Activated CD4-positive, alpha-beta T cell treated with anti-CD3 and anti-CD28 coated beads, Interleukin-10, Interleukin-2, amounts not matched to agents 100 ng/mL and 50 ng/mL, durations not matched to agents 16 hours and 8 hours (primary cell): ENCODE data around the gene CCDC146.

Experiments used
- DNase-seq: peaks from one replicate; pipeline ENCODE4 v3.0.0-alpha.2; 2020

The CCDC146 gene

DNA sequence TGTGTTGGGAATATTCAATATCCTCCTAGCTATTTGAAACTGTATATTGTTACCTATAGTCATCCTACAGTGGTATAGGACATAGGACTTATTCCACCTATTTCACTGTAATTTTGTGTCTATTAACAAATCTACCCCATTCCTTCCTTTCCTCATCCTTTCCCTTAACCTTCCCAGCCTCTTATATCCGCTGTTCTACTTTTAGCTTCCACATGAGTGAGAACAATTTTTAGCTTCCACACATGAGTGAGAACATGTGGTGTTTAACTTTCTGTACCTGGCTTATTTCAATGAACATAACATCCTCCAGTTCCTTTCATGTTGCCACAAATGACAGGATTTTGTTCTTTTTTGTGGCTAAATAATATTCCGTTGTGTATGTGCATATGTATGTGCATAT, 173.1 kb downstream of the CCDC146 start:
- no peak for DNase-seq

DNA sequence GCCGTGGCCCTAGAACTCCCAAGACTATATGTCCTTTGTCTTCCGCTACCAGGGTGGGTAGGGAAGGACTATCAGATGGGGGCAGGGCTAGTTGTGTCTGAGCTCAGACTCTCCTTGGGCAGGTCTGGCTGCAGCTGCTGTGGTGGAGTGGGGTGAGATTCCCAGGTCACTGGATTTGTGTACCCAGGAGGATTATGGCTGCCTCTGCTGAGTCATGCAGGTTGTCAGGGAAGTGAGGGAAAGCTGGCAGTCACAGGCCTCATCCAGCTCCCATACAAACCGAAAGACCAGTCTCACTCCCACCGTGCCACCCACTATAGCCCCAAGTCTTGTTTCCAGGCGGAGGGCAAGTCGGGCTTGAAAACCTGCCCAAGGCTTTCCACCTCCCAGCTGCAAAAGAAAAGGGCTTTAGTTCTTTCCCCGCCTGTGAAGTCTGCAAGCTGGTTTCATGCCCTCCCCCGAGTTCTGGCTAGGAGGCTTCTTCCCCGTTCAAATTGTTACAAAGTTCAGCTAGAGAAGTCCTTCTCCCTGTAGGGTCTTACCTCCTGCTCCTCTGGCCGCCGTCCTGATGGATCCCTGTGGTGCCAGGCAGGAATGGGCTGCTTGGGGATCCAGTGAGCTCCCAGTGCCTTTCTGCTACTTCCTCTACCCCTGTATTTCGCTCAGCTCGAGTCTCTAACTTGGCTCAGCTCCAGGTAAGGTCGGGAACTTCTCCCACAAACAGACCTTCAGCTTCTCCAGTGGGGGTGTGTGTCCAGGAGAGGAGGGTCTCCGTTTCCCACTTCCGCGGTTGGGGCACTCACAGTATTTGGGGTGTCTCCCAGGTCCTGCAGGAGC, 184.0 kb downstream of the CCDC146 start:
- DNase-seq = no peak

DNA sequence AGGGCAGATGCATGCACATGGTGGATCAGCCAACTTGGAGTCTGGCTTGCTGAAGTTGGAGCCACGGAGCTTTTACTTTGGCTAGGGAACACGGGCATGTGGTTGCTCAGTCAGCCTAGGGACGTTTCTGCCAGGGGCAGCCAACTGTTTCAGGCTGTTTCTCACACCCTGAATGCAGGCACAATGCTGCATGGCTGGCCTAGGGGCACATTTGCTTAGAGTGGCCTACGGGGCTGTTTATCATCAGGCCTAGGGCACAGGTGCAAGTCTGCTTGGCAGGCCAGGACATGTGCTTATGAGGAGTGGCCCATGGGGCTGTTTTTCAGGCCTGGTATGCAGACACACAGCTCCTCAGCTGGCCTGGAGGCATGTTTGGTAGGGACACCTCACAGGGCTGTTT, 186.4 kb downstream of the CCDC146 start:
- DNase-seq = no peak

DNA sequence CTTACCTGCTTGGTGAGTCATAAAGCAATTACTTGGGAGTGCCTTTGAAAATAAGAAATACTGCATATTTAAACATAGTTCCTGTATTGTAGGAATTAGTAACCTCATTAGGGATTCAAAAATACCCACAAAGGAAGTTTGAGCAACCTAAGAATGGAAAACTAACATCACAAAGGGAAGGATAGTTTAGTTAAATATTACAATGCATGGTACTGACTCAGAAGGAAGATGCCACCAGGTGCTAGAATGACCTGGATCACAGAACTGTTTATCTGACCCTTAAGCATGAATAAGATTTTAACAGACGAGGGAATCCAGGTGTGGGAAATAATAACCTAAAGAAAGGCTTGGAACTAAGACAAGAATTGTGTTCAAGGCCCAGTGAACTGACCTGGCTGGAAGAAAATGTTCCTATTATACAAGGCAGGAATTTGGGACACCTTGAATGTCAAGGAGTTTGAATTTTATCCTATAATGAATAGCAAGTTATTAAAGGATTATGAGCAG, 187.4 kb downstream of the CCDC146 start:
- DNase-seq = no peak

DNA sequence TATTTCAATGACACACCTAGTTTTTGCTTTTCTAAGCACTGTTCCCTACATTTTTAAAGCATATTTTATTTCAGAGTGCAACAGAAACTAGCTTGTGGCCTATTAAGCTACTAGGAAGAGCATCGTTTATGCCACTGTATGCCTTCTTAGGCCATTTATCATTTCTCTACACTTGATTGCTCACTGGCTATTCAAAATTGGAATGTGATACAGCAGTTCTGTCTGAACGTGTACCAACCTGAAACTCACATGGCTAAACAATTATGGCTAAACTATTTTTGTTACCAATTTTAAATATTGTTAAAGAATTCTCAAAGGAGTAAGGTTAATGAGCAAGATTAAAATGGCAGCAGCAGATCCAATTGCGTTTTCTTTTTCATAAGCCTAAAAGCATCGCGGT, 188.6 kb downstream of the CCDC146 start:
- DNase-seq = no peak

DNA sequence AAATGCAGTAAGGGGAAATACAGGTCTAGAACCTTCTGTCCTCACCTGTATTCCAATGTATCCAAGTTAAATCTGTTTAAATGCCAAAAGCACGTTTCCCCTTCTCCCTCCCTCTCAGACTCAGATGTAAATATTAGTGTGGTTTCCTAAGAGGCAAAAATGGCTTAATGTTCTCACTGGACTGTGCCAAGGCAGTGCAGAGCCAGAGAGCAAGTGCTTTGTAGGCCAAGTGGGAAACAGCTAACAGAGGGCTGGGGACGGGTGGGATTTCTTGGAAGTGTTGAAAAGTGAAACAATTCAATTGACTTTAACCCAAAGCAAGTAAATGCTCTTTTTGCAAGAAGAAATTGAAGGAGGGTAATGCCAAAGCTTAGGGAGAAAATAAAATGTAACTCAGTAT, 190.7 kb downstream of the CCDC146 start:
- no peak for DNase-seq

DNA sequence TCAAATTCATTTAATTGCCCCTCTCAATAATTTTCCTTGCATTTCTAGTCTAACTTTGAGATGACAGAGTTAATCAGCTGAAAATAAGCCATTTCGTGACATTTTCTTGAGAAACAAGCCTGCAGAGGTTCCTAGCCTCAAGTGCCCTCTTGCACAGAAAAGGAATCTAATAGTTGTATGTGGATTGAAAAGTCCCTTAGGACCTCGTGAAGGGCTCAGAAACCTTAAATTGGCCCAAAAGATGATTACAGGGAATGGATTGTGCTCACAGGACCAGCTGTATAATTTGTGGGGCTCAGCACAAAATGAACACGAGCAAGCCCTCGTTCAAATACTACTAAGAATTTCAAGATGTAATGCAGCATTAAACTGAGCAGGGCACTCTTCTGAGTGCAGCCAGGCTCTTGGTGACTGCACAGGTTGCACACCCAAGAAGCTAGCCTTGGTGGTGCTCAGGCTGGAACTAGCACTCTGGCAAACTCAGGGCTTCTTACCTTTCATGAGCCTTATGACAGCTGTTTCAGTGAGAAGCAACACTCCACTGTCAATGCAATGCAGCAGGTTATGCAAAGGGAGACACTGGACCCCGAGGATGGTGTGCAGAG, 191.6 kb downstream of the CCDC146 start:
- no peak for DNase-seq

DNA sequence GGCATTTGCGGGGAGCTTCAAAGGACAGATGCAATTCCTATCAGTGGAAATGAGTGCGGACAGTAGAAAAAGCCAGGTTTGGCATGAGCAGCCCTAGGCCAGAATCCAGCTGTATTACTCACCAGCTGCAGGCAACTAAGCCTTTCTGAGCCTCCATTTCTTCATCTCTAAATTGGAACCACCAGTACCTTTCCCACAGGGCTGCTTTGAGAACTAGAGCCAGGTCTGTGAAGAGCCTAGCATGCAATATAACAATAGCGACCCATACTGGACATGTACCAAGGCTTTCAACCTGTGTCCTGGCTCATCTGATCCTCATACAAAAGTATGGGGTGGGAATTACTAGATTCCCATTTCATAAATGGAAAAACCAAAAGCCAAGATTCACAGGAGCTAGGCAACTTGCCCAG, 192.8 kb downstream of the CCDC146 start:
- DNase-seq = no peak

DNA sequence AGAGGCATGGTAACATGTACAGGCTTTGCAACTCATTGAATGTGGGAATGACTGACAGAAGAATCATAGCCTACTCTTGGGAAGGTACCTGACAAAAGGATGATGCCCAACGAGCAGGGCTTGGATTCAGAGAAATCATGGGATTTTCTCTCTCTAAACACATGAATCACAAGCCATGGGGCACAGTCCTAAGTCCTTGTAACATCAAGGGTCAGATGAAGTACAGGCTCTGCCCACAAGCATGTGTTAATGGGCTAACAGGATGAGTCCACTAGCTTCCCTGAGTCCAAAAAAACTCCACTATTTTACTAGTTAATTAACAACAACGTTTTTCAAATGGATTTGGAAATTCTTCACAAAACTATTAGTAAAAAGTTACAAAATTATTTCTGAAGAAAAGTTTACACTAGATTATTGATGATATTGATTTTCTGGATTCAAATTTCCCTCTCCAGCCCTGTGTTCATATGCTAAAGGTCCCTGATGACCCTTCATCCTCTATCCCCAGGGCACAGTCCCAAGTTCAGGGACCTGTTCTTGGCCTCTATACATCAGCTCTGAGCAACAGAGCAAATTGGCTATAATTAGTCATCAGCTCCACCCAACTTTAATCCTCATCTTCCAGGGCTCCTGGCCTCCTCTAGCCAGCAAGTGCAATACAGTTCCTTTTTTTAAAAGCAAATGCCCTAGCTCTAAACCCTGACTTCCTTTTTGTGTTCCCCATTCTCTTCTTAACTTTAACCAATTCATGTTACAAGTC, 194.0 kb downstream of the CCDC146 start:
- DNase-seq = no peak

DNA sequence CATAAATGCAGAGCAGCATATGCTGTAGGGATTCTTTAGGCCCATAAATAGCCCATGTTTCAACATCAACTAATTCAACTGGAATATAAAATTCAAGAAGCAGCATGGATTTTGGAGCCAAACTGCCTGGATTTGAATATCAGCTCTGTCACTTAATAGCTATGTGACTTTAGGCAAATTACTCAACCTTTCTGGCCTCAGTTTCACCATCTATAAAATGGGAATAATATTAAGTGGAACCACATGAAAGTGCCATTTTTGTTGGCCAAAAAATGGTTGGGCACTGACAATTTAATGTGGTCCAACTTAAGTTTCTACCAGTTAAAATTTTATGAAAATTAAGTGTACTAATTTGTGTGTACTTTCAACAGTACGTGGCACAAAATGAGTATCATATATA, 195.6 kb downstream of the CCDC146 start:
- no peak for DNase-seq

DNA sequence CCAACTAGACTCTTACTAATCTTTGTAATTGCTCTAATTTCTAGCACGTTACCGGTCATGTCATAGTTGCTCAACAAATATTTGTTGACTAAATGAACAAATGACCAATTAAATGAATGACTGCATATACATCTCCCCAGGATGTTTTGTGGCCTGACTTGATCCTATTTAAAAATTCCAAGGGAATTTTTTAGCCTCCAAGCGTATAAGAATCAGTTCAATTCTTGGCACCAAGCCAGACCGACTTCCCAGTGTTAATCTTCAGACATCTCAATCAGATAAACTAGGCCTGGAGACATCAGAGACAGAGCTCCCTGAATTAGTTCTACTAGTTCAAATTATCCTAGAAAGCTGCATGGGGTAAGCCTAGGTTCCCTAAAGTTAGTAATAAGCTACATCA, 197.7 kb downstream of the CCDC146 start:
- no peak for DNase-seq

DNA sequence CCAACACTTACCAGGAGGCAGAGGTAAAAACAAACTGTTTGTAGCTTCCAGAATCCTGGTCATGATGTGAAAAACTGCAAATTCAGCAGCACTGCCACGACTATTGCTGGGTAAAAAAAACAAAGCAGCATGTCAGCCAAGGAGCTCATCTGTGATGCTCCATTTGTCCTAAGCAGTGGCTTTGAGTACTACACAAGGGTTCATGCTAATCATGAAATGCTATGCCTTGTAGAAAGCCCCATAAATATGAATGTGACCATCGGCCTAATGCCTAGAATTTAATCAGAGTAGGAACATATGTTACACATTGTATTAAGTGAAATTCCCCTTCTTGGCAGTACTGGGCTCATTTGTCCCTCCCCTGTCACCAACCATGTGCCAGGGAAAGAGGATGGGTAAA, 198.3 kb downstream of the CCDC146 start:
- DNase-seq = no peak

DNA sequence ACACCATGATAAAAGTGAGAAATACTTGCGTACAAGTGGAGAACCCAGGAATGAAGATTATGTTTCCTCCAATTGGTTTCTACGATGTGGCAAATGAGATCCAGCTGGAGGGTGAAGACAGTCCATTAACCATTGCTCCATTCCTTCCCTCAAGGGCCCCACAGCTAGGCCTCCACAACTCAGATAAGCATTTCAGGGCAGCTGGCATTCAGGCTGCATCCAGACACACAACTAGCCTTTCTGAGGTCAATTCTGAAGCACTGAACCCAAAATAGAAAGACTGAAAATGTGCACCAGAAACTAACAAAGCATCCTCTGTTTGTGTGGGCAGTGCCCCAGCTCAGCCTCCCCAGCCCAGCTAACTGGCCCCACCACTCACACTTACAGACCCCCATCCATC, 198.9 kb downstream of the CCDC146 start:
- DNase-seq = no peak

DNA sequence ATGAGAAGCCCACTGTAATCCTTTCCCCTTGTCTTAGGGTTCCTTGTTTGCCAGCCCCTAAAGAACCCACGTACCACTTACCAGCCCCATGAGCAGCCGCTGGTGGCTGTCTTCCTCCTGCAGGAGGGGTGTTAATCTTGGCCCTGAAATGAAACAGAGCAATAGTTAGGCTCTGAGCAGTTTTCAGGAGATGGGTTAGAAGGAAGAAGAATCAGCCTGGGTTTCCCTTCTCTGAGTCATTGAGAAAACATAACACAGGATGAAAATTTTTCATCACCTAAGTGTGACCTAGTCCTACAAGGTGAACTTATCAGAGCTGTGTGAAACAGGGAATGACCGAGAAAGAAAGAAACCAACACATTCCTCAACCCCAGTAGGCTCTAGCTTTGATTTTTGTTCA, 203.7 kb downstream of the CCDC146 start:
- DNase-seq = peak; percentile 45

DNA sequence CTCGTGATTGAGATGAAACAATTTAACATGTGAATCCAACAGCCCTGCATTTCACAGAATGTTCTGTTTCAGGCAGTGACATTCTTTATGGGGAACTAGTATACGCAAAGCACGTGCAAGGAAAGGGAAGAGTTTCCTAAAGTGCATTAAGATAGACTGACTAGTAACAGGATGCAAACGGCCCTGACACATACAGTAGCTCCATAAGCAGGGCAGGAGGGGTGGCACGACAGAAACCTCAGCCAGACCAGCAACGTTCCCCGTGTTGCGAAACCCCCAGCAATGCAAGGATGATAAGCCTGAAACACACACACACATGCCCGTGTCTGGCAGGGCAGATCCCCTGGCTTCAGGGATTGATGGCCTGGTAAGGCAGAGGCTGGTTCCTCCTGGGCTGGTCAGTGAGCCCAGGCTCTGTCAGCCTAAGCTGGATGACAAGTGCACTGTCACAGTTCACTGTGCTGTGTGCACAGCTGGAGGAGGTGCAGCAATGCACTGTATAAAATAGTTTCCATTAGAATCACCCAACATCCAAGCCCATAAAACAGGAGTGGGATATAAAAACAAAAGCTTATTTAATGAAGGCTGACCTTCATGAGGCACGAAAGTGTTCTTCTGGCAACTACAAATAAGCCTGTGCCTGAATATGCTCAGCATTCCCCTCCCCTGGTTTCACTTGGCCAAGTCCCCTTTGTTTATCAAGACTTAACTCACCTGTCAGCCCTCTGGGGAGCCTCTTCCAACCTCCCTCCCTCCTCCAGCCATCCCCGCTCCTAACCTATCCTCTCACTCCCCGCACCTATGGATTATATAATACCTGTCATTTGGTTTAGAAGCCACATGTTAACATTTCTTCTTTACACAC, 204.9 kb downstream of the CCDC146 start:
- DNase-seq = no peak

DNA sequence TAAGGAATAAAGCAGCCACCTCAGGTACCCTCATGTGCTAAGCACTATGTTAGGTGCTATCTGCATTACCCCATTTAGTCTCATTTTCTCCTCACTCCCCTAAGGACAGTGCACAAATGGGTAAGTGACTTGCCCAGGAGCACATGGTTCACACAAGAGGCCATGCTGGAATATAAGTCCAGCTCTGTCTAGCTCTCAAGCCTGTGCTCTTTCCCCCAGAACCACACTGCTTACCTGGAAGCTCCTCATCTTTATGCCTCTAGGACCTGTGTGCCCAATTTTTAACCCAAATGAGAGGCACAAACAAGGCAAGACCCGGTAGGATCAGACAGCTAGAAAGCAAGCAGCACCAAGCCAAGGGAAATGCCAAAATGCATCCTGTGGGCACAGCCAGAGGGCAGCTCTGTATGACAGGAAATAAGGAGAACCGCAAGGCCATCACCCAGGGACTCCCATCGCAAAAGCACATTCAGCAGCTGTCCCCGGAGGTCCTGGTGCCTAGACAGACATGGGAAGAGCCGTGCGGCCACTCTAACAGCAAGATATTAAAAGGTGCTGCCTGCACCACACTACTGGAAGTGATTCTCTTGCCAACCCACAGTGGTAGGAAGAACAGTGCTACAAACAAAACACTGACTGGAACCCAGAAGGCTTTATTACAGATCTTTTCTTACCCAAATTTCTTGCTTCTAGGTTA, 205.7 kb downstream of the CCDC146 start:
- peak; percentile 55 for DNase-seq

DNA sequence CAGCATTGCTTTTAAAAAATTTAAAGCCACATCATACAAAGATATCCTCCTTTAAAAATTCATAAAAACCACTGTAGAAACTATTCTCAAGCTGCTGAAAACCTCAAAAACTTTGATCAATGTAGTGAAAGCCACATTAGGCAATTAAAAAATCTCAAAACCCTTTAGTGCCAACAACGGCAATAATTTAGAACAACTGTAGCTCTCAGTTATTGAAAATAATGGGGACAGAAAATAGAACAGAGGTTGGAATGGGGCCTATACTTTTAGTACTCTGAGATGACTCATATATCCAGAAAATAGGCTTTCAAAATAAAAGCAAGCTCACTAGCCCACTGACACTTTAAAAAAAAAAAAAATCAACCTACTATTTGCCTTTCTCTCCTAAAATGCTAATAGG, 206.3 kb downstream of the CCDC146 start:
- DNase-seq = peak; percentile 9

DNA sequence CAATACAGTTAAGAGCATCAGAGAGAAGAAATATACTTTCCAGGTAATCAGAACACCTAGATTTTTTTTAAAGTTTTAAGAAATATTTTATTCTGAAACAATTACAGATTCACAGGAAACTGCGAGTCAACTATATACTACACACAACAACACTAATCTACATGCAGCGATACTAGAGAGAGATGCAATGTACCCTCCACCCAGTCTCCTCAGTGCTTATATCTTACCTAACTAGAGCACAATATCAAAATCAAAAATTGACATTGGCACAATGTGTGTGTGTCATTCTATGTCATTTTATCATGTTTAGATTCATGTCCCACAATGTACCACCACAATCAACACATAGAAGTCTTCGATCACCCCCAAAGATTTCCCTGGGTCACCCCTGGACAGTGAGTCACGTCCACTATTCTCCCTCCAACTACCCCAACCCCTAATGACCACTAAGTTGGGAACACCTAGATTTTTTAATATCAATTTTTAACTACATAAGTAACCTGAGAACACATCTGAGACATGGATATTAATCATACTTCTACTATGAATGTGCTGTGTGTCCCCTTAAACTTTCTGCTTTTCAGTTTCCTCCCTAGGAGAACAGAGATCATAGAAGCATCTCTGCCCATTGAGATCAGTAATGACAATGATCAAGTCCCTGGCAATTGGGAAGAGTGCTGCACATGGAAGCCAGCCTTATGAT, 207.2 kb downstream of the CCDC146 start:
- DNase-seq = peak; percentile 39

DNA sequence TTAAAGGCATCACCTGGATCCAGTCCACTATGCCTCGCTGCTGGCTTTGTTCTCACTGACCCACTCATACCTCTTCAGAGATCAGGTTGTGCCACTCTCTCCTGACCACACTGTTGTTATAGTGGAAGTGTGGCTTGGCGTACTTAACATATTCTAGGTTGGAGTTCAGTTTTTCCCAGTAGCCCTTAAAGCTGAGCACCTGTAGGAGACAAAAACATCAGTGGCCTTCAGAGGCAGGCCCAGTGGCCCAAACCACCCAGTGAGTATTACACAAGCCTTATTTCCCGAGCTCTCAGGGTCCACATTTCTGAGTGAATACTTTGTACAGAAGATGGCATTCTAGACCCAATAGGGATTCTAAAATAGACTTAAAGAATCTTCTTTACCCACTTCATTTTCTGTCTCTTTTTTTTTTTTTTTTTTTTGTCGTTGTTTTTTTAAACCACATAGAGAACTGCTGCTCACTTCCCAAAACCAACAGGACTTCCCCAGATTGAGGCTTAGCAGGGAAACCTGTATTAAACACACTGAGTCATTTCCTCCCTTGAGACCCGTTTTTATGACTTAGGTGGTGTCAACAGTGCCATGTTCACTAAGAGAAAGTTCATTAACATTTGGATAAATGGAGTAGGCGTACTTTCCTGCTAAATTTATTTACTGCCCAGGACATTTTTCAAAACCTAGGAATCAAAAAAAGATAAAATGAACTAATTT, 207.9 kb downstream of the CCDC146 start:
- peak; percentile 79 for DNase-seq

DNA sequence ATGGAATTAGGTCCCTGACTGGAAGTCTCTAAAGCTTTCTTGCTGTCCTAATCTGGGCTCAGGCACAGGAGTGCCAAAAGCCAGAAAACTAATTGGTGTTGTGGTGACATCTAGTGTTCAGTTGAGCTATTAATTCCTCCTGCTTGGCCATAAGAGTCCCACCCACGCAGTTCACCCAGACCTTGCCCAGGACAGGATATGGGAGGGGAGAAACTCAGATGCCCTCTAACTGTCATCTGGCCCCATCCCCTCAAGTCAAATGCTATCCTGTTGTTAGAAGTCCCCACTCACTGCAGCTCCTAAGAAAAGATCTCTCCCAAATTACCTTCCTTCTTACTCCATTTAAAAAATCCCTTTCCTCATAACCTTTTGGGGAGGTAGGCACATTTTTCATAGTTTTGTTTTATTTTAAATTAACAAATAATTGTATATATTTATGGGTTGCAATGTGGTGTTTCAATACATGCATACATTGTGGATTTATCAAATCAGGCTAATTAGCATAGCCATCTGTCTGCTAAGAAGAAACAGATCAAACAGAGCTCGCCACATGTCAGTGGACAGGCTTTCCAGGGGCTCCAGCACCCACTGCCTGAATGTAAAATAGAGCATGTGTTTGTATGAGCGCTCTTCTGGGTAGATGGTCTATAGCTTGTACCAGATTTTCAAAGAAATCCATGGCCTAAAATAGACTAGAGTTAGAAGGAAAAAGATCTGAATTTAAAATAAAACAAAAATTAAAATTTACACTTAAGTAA, 209.7 kb downstream of the CCDC146 start:
- peak; percentile 87 for DNase-seq
